Neutrophil (primary cell): ENCODE results near the gene OR10G7.

Experiments
- H3K27ac ChIP-seq: fragments of 200-600 bp; sonication (generic); 2 replicates; pipeline ENCODE4 v1.5.1; 2016; ENCODE audit warnings: mild to moderate bottlenecking, moderate library complexity
- H3K27me3 ChIP-seq: fragments of 200-600 bp; sonication (generic); 2 replicates; pipeline ENCODE4 v1.6.0; 2016; ENCODE audit warnings: mild to moderate bottlenecking
- H3K36me3 ChIP-seq: fragments of 200-600 bp; sonication (generic); 2 replicates; pipeline ENCODE4 v1.5.1; 2017
- H3K4me1 ChIP-seq, 2 experiments: fragments of 200-600 bp in 1 of 2; sonication (generic) in 1 of 2; 1 replicate in 1 of 2; 2 replicates in 1 of 2; pipeline versions ENCODE4 v1.5.1 to v1.6.1; 2013 to 2016; ENCODE audit warnings: low read depth in 1 of 2, low read length in 1 of 2, mild to moderate bottlenecking in 1 of 2, moderate library complexity in 1 of 2; ENCODE audit not compliant: control insufficient read depth in 1 of 2, insufficient read depth in 1 of 2
- H3K4me3 ChIP-seq, 2 experiments: fragments of 200-600 bp in 1 of 2; sonication (generic) in 1 of 2; 1 replicate in 1 of 2; 2 replicates in 1 of 2; pipeline ENCODE4 v1.5.1; 2013 to 2016; ENCODE audit warnings: low read depth in 1 of 2, low read length in 1 of 2, mild to moderate bottlenecking in 1 of 2, moderate library complexity in 1 of 2
- H3K9me3 ChIP-seq: fragments of 200-600 bp; sonication (generic); 2 replicates; pipeline ENCODE4 v1.5.1; 2016
- CTCF ChIP-seq: fragments of 200-600 bp; sonication (generic); IDR thresholded peaks from 2 replicates; pipeline ENCODE4 v1.5.1; 2016; ENCODE audit warnings: antibody characterized with exemption

OR10G7 gene

GRCh38 chr11:124069429-124070401, 28.6 kb upstream of the OR10G7 start:
- Histone ChIP-seq H3K4me3 (no peak overlapping the region), H3K27me3 (peaks cover under 1% of the 10 kb centered on the region), H3K9me3 (no peaks in the 10 kb centered on the region), H3K27ac (no peak overlapping the region), H3K36me3 (no peaks in the 10 kb centered on the region), H3K4me1 (peaks cover 10 to 26% of the 10 kb centered on the region in 2 experiments)
- TF ChIP-seq CTCF = no peak

- TF ChIP-seq CTCF = no peak
- Histone ChIP-seq H3K4me1 (peaks cover 10 to 26% of the 10 kb centered on the region in 2 experiments), H3K4me3 (no peak overlapping the region), H3K36me3 (no peaks in the 10 kb centered on the region), H3K9me3 (no peaks in the 10 kb centered on the region), H3K27ac (no peak overlapping the region), H3K27me3 (no peaks in the 10 kb centered on the region)
Measured at GRCh38 chr11:124068601-124069110, 27.5 kb upstream of the OR10G7 start.

- no peaks in the 10 kb centered on the region for H3K9me3 ChIP-seq
- no peak overlapping the region for H3K4me3 ChIP-seq
- H3K36me3 ChIP-seq = no peaks in the 10 kb centered on the region
- H3K27ac ChIP-seq = no peak overlapping the region
- TF ChIP-seq CTCF = no peak
- no peaks in the 10 kb centered on the region for H3K4me1 ChIP-seq
- H3K27me3 ChIP-seq = no peaks in the 10 kb centered on the region
Measured at GRCh38 chr11:124052966-124053365, 11.8 kb upstream of the OR10G7 start.

- no peak overlapping the region for H3K27ac ChIP-seq
- H3K36me3 ChIP-seq = no peaks in the 10 kb centered on the region
- no peak overlapping the region for H3K4me3 ChIP-seq
- no peaks in the 10 kb centered on the region for H3K4me1 ChIP-seq
- H3K9me3 ChIP-seq = no peaks in the 10 kb centered on the region
- TF ChIP-seq CTCF = no peak
- H3K27me3 ChIP-seq = no peaks in the 10 kb centered on the region
Measured at GRCh38 chr11:124050748-124051147, 9.6 kb upstream of the OR10G7 start.

- no peaks in the 10 kb centered on the region for H3K4me1 ChIP-seq
- no peaks in the 10 kb centered on the region for H3K27me3 ChIP-seq
- no peaks in the 10 kb centered on the region for H3K9me3 ChIP-seq
- H3K27ac ChIP-seq = no peak overlapping the region
- H3K4me3 ChIP-seq = no peak overlapping the region
- no peak for TF ChIP-seq CTCF
- H3K36me3 ChIP-seq = no peaks in the 10 kb centered on the region
Measured at GRCh38 chr11:124043420-124043819, 2.3 kb upstream of the OR10G7 start.
